ENCODE data around the gene KCNC1.

KCNC1 gene

DNA sequence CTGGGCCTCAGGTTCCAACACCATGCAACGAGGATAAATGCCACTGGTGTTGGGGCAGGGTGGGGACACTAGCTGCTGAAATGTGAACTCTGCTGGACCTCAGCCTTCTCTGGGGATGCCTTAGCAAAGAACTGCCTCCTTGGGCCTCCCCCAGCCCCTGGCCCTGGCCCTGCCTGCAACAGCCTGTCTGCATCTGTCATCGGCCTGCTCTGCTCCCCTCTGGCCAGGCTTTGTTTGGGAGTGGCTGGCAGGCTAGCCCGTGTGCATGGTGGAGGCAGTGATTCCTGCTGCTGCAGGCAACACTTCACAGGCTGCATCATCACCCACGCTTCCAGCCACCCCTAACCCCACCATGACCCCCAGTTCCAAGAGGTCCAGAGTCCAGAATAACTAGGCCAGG, 26.8 kb upstream of the KCNC1 start:
- Histone ChIP-seq H3K79me2 (ENCODE audit: low read length) (no peaks in the 10 kb centered on the region), H3K27ac (ENCODE audit: low read length) (no peak overlapping the region), H3K27me3 (ENCODE audit: low read depth, low read length) (peaks cover 17% of the 10 kb centered on the region), H2AFZ (ENCODE audit: low read depth, low read length) (no peak overlapping the region), H4K20me1 (ENCODE audit: insufficient read depth, low read length) (no peaks in the 10 kb centered on the region), H3K4me3 (ENCODE audit: low read length) (no peak overlapping the region), H3K9ac (ENCODE audit: low read length) (no peak overlapping the region), H3K36me3 (replicated peaks; ENCODE audit: low read depth, low read length) (no peaks in the 10 kb centered on the region), H3K4me1 (ENCODE audit: low read length) (no peaks in the 10 kb centered on the region), H3K9me3 (ENCODE audit: insufficient read depth, low read length) (peaks cover 3% of the 10 kb centered on the region; the same call in 1 of the 2 replicates), H3K4me2 (ENCODE audit: low read length) (no peak overlapping the region)
- TF ChIP-seq, protein P1, sequence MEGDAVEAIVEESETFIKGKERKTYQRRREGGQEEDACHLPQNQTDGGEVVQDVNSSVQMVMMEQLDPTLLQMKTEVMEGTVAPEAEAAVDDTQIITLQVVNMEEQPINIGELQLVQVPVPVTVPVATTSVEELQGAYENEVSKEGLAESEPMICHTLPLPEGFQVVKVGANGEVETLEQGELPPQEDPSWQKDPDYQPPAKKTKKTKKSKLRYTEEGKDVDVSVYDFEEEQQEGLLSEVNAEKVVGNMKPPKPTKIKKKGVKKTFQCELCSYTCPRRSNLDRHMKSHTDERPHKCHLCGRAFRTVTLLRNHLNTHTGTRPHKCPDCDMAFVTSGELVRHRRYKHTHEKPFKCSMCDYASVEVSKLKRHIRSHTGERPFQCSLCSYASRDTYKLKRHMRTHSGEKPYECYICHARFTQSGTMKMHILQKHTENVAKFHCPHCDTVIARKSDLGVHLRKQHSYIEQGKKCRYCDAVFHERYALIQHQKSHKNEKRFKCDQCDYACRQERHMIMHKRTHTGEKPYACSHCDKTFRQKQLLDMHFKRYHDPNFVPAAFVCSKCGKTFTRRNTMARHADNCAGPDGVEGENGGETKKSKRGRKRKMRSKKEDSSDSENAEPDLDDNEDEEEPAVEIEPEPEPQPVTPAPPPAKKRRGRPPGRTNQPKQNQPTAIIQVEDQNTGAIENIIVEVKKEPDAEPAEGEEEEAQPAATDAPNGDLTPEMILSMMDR (IDR thresholded peaks at IDR 0.05; ENCODE audit: low read depth, low read length) = no peak
- TF ChIP-seq EZH2phosphoT487 (IDR thresholded peaks at IDR 0.05; ENCODE audit: low read depth) = no peak

DNA sequence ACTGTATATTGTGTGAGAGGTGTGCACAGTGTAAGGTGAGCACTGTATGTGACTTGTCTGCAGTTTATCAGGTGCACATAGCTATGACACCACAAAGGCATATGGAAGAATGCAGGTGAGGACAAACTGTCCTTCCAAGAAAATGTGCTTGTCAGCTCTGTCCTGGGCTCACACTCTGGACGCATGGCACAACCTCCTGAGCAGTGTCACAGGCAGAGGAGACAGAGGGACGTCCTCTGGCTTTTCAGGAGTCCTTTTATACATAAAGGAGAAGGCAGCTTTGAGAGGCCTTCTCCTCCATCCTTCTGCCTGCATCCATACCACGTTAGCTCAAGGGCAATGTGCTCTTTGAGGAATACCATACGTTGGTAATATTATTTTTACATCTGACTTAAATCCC, 22.7 kb upstream of the KCNC1 start:
- Histone ChIP-seq H3K27ac (ENCODE audit: low read length) (no peak overlapping the region), H2AFZ (ENCODE audit: low read depth, low read length) (no peak overlapping the region), H3K4me3 (ENCODE audit: low read length) (no peak overlapping the region), H3K9ac (ENCODE audit: low read length) (no peak overlapping the region), H3K9me3 (ENCODE audit: insufficient read depth, low read length) (no peaks in the 10 kb centered on the region), H3K4me2 (ENCODE audit: low read length) (no peak overlapping the region), H3K79me2 (ENCODE audit: low read length) (no peaks in the 10 kb centered on the region), H3K36me3 (replicated peaks; ENCODE audit: low read depth, low read length) (no peaks in the 10 kb centered on the region), H3K4me1 (ENCODE audit: low read length) (no peaks in the 10 kb centered on the region), H3K27me3 (ENCODE audit: low read depth, low read length) (peaks cover 34% of the 10 kb centered on the region), H4K20me1 (ENCODE audit: insufficient read depth, low read length) (no peaks in the 10 kb centered on the region)
- TF ChIP-seq, protein P1 (IDR thresholded peaks at IDR 0.05; ENCODE audit: low read depth, low read length) = no peak
- no peak for TF ChIP-seq EZH2phosphoT487 (IDR thresholded peaks at IDR 0.05; ENCODE audit: low read depth)

DNA sequence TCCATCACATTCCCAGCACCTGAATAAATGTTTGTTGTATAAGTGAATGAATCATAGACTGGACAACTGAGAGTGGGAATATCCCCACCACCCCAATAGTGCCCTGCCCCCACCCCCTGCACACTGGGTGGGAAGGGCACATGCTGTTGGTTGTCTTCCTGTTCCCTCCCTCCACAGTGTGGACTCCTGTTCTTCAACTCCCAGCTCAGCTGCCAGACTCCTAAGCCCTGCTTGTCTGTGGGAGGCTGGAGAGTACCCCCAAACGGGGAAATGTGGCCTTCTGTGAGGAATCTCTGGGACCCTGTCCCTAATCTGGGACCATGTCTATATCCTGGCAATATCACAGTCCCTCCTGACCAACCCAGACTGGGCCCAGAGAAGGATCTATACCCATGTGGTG, 20.7 kb upstream of the KCNC1 start:
- Histone ChIP-seq H4K20me1 (ENCODE audit: insufficient read depth, low read length) (no peaks in the 10 kb centered on the region), H3K9ac (ENCODE audit: low read length) (no peak overlapping the region), H3K4me2 (ENCODE audit: low read length) (no peak overlapping the region), H3K36me3 (replicated peaks; ENCODE audit: low read depth, low read length) (no peaks in the 10 kb centered on the region), H3K9me3 (ENCODE audit: insufficient read depth, low read length) (no peaks in the 10 kb centered on the region), H3K79me2 (ENCODE audit: low read length) (no peaks in the 10 kb centered on the region), H3K27ac (ENCODE audit: low read length) (no peak overlapping the region), H2AFZ (ENCODE audit: low read depth, low read length) (no peak overlapping the region), H3K27me3 (ENCODE audit: low read depth, low read length) (peaks cover 39% of the 10 kb centered on the region), H3K4me1 (ENCODE audit: low read length) (no peaks in the 10 kb centered on the region), H3K4me3 (ENCODE audit: low read length) (no peak overlapping the region)
- TF ChIP-seq, protein P1 (IDR thresholded peaks at IDR 0.05; ENCODE audit: low read depth, low read length) = no peak
- TF ChIP-seq EZH2phosphoT487 (IDR thresholded peaks at IDR 0.05; ENCODE audit: low read depth) = no peak

DNA sequence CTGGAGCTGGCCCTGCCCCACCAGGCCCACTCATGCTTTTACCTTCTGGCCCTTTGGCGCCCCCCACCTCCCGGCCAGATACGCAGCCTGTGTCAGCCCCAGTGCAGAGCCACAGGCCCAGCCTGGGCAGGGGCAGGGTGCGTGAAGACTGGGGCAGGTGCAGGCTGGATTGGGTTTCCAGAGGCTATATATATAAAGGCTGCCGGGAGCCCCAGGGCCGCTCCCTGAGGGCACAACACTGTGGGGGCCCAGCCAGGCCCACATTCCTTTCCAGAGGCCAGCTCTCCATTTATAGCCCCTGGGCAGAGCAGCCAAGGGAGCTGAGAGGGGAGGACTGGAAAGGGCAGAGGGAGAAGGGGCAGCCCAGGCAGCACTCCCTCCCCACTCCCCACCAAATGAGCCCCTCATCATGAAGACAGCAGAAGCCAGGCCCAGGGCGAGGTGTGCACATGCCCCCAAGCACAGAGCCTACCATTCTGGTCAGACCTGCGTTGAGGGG, 20.2 kb upstream of the KCNC1 start:
- Histone ChIP-seq H3K36me3 (replicated peaks; ENCODE audit: low read depth, low read length) (no peaks in the 10 kb centered on the region), H4K20me1 (ENCODE audit: insufficient read depth, low read length) (no peaks in the 10 kb centered on the region), H3K27ac (ENCODE audit: low read length) (no peak overlapping the region), H3K27me3 (ENCODE audit: low read depth, low read length) (peaks cover 39% of the 10 kb centered on the region), H3K4me3 (ENCODE audit: low read length) (no peak overlapping the region), H3K9ac (ENCODE audit: low read length) (no peak overlapping the region), H3K79me2 (ENCODE audit: low read length) (no peaks in the 10 kb centered on the region), H3K4me2 (ENCODE audit: low read length) (no peak overlapping the region), H3K9me3 (ENCODE audit: insufficient read depth, low read length) (no peaks in the 10 kb centered on the region), H2AFZ (ENCODE audit: low read depth, low read length) (no peak overlapping the region), H3K4me1 (ENCODE audit: low read length) (no peaks in the 10 kb centered on the region)
- no peak for TF ChIP-seq EZH2phosphoT487 (IDR thresholded peaks at IDR 0.05; ENCODE audit: low read depth)
- TF ChIP-seq, protein P1 (IDR thresholded peaks at IDR 0.05; ENCODE audit: low read depth, low read length) = no peak
